HG03432 (cell line): ENCODE data around the gene PLPP4.

ENCODE experiments used
- ATAC-seq: cut with Tn5 transposase; IDR thresholded peaks from one replicate; pipeline ENCODE4 v1.9.1; 2021; ENCODE audit warnings: mild to moderate bottlenecking, moderate library complexity; ENCODE audit not compliant: unreplicated experiment

PLPP4 gene

DNA sequence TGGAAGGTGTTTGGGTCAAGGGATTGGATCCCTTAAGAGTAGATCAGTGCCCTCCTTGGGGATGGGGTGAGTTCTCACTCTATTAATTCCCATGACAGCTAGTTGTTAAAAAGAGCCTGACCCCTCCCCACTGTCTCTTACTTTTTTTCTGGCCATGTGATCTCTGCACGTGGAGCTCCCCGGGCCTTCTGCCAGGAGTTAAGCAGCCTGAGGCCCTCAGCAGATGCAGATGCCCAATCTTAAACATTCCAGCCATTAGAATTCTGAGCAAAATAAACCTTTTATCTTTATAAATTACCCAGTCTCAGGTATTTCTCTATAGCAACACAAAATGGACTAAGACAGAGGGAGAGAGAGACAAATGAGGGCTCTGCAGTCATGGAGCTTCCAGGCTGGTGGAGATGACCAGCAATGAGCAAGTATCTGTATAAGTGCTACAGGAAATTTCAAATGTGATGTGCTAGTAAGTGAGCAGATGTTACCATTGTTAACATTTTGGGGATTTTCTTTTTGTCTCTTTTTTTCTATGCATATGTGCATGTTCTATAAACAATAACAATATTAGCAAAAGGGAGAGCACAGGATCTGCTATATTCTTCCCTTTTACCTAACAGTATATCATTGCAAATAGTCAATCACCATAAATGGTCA is 26.7 kb downstream of the PLPP4 start:
- ATAC-seq: no peak

DNA sequence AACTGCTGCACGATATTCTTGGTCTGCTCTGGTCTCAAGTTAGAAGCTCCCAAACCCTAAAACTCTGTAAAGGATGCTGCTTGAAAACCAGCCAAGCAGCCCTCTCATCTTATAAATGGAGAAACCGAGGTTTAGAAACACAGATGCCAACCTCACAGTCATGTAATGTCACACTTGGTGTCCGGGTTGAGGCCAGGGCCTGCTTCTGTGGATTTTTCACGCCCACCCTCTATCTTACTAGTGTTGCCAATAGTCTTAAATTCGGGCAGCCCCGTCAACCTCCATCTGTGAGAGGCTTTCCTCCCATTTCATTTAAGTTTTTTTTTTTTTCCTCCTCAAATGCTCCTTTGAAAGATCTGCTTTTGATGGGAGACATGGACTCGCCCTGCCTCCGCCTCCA is 28.9 kb downstream of the PLPP4 start:
- ATAC-seq: no peak

DNA sequence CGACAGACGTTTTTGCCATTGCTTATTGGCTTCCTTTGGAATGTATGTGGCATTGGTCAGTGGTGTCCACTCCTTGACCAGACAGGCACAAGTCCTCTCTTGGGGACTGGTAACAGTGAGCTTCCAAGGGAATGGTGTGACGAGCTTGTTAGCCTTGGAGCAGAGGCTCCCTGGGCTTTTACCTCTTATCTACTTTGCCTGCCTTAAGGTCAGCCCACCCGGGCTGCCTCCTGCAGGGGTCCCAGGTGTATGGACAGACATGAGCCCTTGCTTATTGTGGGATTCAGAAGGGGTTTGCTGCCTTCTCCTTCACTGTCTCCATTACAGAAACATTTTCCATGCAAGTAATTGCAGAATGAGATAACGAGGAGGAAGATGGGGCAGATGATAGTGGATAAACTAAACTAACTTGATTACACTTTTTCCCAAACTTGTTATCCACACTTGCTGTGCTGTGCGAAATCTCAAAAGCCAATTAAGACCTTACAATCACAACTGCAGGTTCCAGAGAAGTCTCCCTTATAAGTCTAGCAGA is 29.7 kb downstream of the PLPP4 start:
- no peak for ATAC-seq

DNA sequence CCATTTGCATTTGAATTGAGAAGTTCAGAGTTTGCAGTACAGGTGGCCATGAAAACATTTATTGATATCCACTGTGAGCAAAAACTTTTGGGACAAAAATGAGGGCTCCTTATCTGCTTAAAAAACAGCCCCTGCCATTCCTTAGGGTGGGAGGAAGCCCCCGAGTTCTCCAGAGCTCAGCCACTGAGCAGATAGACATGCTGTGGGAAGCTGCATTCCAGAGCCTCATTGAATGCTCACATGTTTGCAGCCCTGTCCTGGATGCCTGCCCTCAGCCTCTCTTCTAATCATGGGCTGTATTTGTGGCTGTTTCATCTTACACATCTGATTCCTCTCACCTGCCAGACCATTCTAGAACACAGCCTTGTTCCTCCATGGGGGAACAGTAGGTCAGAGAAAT is 33.3 kb downstream of the PLPP4 start:
- ATAC-seq: no peak

DNA sequence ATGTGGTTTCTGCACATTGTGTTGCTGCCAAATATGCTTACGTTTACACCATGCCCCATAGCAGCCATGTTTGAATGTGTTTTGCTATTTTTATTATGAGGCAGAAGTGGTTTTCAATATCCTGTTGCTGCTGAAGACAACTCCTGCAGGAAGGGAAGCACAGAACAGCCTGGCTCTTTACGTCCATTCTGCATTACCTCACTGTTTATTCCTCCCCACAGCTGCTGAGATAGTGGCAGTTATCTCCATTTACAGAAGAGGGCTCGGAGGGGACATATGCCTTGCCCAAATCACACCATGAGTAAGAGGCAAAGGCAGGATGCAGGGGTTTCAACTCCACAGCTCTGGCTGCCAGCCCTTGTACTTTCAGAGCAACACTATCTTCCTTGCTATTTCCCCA is 35.3 kb downstream of the PLPP4 start:
- no peak for ATAC-seq

DNA sequence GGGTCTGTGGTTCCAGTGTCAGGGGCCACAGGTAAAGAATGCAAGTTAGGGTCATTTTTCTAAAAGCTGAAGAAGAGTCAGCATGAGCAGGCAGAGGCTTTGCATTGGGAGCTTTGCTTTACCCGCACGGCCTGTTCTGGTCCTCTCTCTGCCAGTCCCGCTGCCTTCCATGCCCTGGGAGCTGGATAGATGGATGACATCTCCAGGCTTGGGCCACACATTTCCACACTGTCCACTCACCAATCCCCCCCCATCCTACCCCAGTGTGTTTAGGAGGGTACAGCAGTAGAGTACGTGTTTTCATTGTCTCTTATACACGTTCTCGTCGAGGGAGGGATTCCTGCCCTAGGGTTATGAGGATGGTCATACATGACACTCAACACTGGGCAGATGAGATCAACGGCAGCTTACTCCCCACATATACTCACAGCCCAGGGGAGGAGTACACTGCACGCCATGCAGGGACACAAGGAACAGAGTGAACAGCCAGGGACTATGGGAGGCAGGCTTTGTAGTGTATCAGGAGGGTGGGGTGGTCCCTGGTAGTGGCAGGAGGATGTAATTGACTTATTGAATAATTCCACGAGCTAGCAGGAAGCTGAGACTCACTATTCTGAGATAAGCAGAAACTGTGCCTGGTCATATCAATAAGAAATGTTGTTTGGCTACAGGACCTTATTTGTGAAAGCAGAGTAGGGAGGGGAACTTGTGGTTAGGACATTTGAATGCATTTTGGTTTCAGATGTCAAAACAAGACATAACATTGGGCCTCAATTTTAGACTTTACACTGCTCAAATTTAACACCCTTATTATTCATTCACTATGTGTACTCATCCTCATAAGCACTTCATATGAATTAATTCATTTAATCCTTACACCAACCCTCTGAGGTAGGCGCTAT is 36.6 kb downstream of the PLPP4 start:
- ATAC-seq: peak; percentile 67

DNA sequence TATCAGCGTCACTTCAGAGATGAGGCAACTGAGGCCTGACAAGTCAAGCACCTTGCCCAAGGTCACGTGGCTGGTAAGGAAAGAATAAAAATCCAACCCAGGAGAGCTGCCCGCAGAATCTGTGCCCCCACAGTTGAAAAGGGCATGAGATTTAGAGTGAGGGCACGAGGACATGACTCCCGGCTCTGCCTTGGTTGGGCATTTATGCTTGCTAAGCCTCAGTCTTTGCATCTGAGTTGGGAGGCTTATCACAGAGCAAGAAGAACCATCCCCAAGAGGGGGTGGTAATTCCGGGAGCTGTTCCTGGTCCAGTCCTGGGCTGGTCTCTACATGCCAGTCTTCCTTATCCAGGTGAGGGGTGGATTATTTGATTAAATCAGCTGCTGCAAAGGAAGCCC is 37.3 kb downstream of the PLPP4 start:
- ATAC-seq: no peak

DNA sequence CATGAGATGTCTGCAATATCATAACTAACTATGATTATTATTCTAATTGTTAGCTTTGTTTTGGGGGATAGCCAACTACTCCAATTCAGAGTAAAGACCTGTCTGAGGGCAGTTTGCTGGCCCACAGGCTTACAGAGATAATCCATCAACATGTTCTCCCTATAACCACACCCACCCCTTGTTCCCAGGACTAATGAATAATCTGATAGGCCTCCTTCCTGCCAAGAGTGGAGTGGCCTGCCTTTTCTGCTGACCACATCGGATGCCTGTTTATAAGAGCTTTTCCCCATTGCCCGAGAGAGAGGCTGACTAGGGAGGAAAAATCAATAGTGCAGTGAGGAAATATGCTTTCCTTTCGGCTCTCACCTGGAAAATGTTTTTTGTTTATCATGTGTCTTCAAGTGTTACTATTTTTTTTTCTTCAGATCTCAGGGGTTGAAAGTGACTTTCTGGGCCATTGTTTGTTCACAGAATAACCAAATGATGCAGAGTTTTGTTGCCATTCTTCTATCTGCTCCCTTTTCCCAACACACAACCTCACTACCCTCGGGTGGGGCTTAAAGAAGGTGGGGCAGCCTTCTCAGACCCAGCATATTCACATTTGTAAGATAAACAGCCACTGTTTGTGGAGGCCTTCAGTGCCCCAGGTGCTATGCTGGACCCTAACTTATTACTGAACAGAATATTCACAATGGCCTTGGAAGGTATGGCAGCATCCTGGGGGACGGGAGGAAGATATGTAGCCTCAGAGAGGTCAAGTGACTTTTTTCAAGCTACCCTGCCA is 38.4 kb downstream of the PLPP4 start:
- ATAC-seq: no peak

DNA sequence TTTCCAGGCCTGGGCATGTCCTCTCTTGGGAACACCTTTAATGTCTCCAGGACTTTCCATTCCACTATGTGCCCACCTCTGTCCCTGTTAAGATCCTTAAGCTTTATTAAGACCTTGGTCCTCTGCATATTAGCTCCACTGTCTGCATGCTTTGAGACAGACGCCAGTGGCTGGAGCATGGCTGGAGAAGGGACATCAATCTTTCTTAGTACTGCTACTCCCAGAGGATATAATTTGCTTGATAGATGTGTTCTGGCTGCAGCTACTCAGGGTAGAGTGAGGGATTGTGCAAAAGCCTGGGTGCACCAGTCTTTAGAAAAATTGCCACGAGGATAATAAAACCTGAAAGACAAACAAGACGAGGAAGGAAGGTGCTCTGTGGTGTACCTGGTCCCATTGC is 42.9 kb downstream of the PLPP4 start:
- no peak for ATAC-seq

DNA sequence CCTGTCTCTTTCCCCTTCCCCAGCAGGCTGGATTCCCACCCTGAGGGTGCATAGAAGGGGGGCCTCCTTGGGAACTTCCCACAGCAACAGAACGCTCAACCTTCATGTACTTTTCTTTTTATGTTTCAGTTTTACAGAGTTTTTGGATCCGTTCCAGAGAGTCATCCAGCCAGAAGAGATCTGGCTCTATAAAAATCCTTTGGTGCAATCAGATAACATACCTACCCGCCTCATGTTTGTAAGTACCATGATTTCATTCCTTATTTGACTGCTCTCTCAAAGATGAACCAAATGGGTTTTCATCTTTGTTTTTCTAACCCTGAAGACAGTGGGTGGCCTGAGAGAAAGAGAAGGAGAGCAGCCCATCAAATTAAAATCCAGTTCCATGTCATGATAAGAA is 46.7 kb downstream of the PLPP4 start:
- no peak for ATAC-seq

DNA sequence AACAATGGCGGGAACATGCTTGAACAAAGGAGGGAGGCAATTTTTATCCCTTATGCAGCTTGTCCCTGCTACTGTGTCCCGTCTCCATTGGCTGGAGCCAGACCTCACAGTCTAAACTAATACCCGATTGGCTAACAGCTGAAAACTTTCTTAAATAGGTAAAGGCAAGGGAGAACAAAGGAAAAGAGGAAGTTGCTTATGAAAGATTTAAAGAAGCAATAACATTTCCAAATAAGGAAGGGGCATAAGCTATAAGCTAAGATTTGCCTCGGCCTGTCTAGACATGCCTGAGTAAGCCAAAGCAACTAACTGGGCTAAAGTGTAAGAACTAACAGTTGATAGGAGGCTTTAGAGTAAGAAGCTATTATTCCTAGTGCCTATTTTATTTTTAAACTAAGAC is 47.2 kb downstream of the PLPP4 start:
- peak; percentile 56 for ATAC-seq

DNA sequence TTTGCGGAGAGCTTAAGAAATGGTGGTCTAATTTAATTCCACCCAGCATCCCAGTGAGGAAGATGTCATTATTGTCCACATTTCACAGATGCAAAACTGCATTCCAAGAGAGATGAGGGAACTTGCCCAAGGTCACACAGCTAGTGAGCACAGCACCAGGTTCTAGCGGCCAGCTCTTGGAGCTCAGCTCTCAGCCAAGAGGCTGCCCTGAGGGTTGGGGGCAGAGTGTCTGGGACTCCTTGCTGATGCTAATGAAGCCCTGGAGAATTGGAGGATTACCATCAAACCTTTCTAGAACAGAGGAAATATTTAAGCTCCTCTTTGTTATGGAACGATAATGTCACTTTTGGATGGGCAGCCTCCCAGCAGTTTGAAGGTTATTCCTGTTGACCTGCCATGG is 48.0 kb downstream of the PLPP4 start:
- no peak for ATAC-seq

DNA sequence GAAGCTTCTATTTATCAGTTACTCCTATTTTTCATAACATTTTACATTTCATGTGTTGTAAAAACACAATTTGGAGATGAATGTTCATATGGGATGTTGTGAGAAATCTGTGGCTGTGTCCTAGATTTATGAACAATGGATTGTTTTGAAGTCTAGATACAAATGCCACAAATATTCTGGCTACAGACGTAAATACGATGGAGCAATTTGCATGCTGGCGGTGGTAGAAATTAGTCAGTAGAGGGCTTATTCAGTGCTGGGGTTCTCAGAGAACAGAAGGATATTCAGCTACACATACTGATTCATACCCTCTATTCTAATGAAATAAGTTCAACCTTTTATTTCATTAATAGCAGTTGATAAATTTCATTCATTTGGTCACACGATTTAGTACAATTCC is 48.8 kb downstream of the PLPP4 start:
- ATAC-seq: no peak

DNA sequence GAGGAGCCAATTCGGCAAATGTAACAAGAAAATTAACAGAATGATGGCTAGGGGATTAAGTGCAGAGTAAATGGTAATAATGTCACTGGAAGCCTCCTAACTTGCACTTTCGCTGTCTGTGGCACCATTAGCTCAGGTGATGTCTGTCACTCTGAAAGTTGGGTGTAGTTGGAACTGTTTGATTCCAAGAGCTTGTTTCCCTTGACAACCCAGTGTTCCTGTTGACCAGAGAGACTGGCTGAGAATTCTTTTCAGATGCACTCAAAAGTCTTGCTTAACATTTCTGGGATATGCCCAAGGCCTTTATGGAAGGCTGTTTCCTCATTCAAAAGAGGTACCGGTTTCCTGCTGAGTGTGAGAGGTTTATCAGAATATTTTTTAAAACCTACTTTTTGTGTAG is 49.6 kb downstream of the PLPP4 start:
- no peak for ATAC-seq

DNA sequence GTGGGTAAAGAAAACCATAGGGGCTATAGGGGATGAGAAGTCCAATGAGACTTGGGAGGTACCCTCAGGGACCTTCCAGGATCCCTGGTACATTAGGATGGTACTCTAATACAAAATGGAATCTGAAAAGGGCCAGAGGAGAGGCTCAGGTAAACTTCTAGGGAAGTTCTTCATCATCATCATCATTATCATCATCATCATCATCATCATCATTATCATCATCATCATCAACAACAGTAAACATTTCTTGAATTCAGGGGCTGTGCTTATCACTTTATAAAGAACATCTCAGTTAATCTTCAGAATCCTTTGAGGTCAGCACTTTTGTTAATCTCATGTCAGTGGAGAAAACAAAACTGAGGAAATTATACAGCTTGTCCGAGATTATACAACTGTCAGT is 50.1 kb downstream of the PLPP4 start:
- no peak for ATAC-seq

DNA sequence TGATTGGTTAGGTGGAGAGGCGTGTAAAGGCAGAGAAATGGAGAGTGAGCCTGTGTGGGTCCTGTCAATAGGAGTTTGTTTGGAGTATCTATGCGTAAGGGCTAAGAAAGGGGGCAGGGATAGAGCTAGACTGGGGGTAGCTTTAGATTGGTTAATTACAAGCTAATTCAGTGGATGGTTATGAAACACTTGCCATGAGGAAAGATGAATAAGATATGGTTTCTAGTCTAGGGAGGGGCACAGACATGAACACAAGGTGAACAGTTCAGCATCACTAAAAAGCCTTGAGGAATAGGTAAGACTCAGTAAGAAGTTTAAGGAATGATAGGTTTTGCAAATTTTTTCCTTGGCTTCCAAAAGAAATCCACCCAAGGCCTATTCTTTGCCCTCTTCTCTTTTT is 50.6 kb downstream of the PLPP4 start:
- no peak for ATAC-seq

DNA sequence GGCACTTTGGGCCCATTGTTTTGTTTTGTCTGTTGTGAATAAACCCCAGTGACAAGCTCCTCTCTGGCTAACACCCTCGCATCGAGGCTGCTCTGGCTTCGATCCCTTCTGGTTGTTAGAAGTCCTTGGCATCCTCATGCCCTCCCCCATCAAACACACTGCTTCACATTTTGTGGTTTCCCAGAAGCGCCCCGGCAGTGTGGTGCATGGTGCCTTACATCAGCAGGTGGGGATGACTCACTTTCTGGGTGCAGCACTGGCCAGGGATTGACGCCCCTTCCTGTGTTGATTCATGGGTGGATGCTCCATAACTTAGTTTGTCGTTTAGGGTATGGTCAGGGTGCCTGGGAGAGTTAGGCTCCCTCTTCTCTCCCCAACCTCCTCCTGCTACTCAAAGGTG is 51.4 kb downstream of the PLPP4 start:
- ATAC-seq: no peak

DNA sequence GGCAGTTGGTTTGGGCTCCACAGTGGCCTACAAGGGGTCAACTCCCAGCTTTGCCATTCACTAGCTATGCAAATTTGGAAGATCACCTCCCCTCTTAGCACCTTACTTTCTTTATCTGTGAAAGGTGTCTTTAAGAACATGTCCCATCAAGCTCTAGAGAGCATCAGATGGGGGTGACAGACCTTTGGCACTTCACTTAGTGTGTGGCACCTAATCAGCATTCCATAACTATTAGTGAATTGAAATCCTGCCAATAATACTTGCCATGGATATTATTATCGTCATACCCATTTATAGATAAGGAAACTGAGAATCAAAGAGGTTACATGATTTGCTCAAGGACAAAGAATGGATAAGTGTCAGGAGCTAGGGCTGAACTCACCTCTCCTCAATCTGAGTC is 51.9 kb downstream of the PLPP4 start:
- no peak for ATAC-seq

DNA sequence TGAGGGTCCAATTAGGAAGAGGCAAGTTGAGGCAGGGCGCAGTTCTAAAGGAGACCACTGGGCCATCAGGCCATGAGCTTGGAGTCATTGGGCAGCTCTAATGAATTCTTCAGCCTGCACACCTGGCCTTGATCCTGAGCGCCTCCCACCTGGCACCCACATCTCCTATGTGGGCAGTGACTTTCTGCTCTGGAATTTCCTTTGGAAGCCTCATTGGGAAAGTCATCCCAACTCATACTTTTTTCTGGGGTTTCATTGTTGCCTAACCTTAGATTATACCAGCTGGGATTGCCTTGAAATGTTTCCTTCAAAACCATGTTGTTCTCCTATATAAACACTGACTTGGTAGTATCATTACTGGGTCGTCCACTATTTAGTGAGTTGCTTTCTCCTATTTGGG is 54.1 kb downstream of the PLPP4 start:
- no peak for ATAC-seq

DNA sequence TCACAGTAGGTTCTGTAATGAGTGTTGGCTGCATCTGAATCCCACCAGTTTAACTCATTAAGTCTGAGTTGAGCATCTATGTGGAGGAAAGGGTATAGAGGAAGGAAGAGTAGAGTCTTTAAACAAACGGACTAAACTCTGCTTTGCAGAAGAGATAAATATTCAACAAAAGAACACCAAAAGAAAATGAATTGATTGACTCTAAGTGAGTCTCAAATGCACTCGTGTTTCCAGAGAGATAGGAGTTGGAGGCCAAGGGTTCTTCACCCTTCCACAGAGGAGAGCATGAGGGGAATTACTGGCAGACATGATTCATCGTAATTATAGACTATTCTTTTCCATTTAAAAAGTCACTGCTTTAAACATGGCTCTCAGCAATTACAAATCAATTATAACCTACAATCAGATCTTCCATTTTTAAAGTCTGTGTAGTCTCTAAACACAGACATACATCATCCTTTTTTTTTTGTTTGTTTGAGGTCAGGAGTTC is 56.3 kb downstream of the PLPP4 start:
- ATAC-seq: no peak

DNA sequence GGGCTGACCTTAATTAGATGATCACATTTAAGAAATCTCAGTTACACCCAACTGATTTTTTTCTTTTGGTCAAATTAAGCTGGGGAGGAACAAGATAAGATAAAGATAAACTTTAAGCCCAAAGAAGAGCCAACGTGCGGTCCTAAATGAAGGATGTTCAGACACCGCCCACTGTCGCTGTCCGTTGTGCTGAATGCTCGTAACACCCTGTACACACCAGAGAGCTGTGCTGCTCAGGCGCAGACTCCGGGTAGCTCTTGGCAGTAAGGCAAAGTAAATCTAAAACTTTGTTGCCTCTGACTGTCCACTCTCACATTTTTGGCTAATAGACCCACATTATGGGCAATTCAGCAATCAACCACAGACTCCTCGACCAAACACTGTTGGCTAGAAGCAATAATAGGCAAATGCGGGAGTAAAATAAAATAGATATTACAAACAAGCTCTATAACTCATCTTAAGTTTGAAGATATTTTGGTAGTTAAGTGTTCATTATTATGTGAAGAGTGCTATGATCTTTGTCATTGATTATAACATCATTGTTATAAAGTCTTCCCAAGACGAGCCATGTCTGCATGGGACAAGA is 57.1 kb downstream of the PLPP4 start:
- no peak for ATAC-seq
